H9 (cell line): ENCODE measurements around the gene ASPG. TPM values are rescaled to one million over a fixed set of nuclear protein-coding genes. Genes with fewer than 3 reads are reported as not detected.

ENCODE experiments used
- DNase-seq: peaks from one replicate; pipeline ENCODE4 v3.0.0-alpha.2; 2017
- H2AFZ ChIP-seq: one replicate; pipeline ENCODE4 v1.6.1; 2013; ENCODE audit warnings: mild to moderate bottlenecking, low read length, control low read depth, moderate library complexity
- H2AK5ac ChIP-seq: 2 replicates; pipeline ENCODE4 v1.6.1; 2013; ENCODE audit warnings: low read length, control low read depth, mixed read lengths; ENCODE audit not compliant: insufficient read length
- H2BK120ac ChIP-seq: one replicate; pipeline ENCODE4 v1.6.1; 2013; ENCODE audit warnings: low read depth, mild to moderate bottlenecking, low read length, control low read depth, inconsistent platforms; ENCODE audit not compliant: poor library complexity, severe bottlenecking
- H2BK12ac ChIP-seq: 2 replicates; pipeline ENCODE4 v1.6.1; 2013; ENCODE audit warnings: low read length, control low read depth, mixed read lengths, low read depth; ENCODE audit not compliant: insufficient read length
- H2BK15ac ChIP-seq: 2 replicates; pipeline ENCODE4 v1.6.1; 2013; ENCODE audit warnings: low read depth, low read length, control low read depth
- H2BK20ac ChIP-seq: one replicate; pipeline ENCODE4 v1.6.1; 2013; ENCODE audit warnings: low read depth, mild to moderate bottlenecking, low read length, control low read depth, inconsistent platforms; ENCODE audit not compliant: poor library complexity, severe bottlenecking
- H2BK5ac ChIP-seq: 2 replicates; pipeline ENCODE4 v1.6.1; 2013; ENCODE audit warnings: low read length, control low read depth, mixed read lengths; ENCODE audit not compliant: insufficient read length
- H3K14ac ChIP-seq: 2 replicates; pipeline ENCODE4 v1.6.1; 2013; ENCODE audit warnings: low read length, control low read depth; ENCODE audit not compliant: insufficient read depth
- H3K18ac ChIP-seq: 2 replicates; pipeline ENCODE4 v1.6.1; 2013; ENCODE audit warnings: low read depth, mild to moderate bottlenecking, mixed read lengths, low read length, control low read depth; ENCODE audit not compliant: insufficient read length
- H3K23ac ChIP-seq: 2 replicates; pipeline ENCODE4 v1.6.1; 2013; ENCODE audit warnings: low read length, control low read depth, mixed read lengths, low read depth; ENCODE audit not compliant: insufficient read length
- H3K23me2 ChIP-seq: 2 replicates; pipeline ENCODE4 v1.6.1; 2013; ENCODE audit warnings: low read depth, mild to moderate bottlenecking, mixed read lengths, low read length, control low read depth; ENCODE audit not compliant: insufficient read length, poor library complexity, severe bottlenecking
- H3K27ac ChIP-seq: 2 replicates; pipeline ENCODE4 v1.5.1; 2013; ENCODE audit warnings: low read length, control low read depth, mixed read lengths, low read depth; ENCODE audit not compliant: insufficient read length
- H3K27me3 ChIP-seq: 2 replicates; pipeline ENCODE4 v1.6.1; 2013; ENCODE audit warnings: low read length, control low read depth, inconsistent platforms; ENCODE audit not compliant: insufficient read depth
- H3K4ac ChIP-seq: 2 replicates; pipeline ENCODE4 v1.6.1; 2013; ENCODE audit warnings: low read depth, mild to moderate bottlenecking, control low read depth, inconsistent platforms, low read length, moderate library complexity
- H3K4me1 ChIP-seq: 2 replicates; pipeline ENCODE4 v1.6.1; 2013; ENCODE audit warnings: low read length, control low read depth, inconsistent platforms; ENCODE audit not compliant: insufficient read depth
- H3K4me2 ChIP-seq: 2 replicates; pipeline ENCODE4 v1.6.1; 2013; ENCODE audit warnings: low read length, control low read depth, mixed read lengths; ENCODE audit not compliant: insufficient read length, insufficient read depth
- H3K56ac ChIP-seq: 2 replicates; pipeline ENCODE4 v1.6.1; 2013; ENCODE audit warnings: low read depth, mild to moderate bottlenecking, mixed read lengths, low read length, control low read depth; ENCODE audit not compliant: insufficient read length
- H3K79me1 ChIP-seq: 2 replicates; pipeline ENCODE4 v1.6.1; 2013; ENCODE audit warnings: low read depth, mild to moderate bottlenecking, moderate library complexity, low read length, control low read depth, inconsistent platforms; ENCODE audit not compliant: insufficient read depth, poor library complexity, severe bottlenecking
- H3K79me2 ChIP-seq: 2 replicates; pipeline ENCODE4 v1.6.1; 2013; ENCODE audit warnings: low read length, control low read depth, inconsistent platforms; ENCODE audit not compliant: insufficient read depth
- H3K9ac ChIP-seq: 2 replicates; pipeline ENCODE4 v1.6.1; 2013; ENCODE audit warnings: low read length, control low read depth, mixed read lengths; ENCODE audit not compliant: insufficient read length; ENCODE audit errors: extremely low read depth
- H3K9me3 ChIP-seq: one replicate; pipeline ENCODE4 v1.6.1; 2013; ENCODE audit warnings: low read depth, low read length, inconsistent platforms; ENCODE audit not compliant: control insufficient read depth
- H3T11ph ChIP-seq: one replicate; pipeline ENCODE4 v1.6.1; 2013; ENCODE audit warnings: mild to moderate bottlenecking, low read length, control low read depth, inconsistent platforms
- H4K20me1 ChIP-seq: one replicate; pipeline ENCODE4 v1.6.1; 2013; ENCODE audit not compliant: control insufficient read depth, insufficient read length, insufficient read depth
- H4K5ac ChIP-seq: 2 replicates; pipeline ENCODE4 v1.6.1; 2013; ENCODE audit warnings: low read depth, mild to moderate bottlenecking, mixed read lengths, low read length, control low read depth; ENCODE audit not compliant: insufficient read length
- H4K8ac ChIP-seq: replicated peaks from 2 replicates; pipeline ENCODE4 v1.6.1; 2013; ENCODE audit warnings: low read length, control low read depth, mixed read lengths, low read depth; ENCODE audit not compliant: insufficient read length
- H4K91ac ChIP-seq: 2 replicates; pipeline ENCODE4 v1.6.1; 2013; ENCODE audit warnings: low read depth, mild to moderate bottlenecking, moderate library complexity, mixed read lengths, low read length, control low read depth; ENCODE audit not compliant: insufficient read length
- H3K27ac Mint-ChIP-seq, 3 experiments: 2 replicates in 2 of 3; 3 replicates in 1 of 3; pipeline ENCODE4 v1.8.0; 2020 to 2021; ENCODE audit warnings: mixed read lengths in 3 of 3, mild to moderate bottlenecking in 1 of 3, moderate library complexity in 1 of 3
- H3K27me3 Mint-ChIP-seq: 2 replicates; pipeline ENCODE4 v1.8.0; 2021; ENCODE audit warnings: low read depth, mild to moderate bottlenecking, moderate library complexity, mixed read lengths
- H3K36me3 Mint-ChIP-seq, 3 experiments: 2 replicates in 2 of 3; 3 replicates in 1 of 3; pipeline ENCODE4 v1.8.0; 2020 to 2021; ENCODE audit warnings: low read depth in 3 of 3, mixed read lengths in 3 of 3; ENCODE audit not compliant: insufficient read depth in 1 of 3
- H3K4me1 Mint-ChIP-seq, 2 experiments: 2 replicates each; pipeline ENCODE4 v1.8.0; 2020; ENCODE audit warnings: mixed read lengths in 2 of 2
- H3K4me3 Mint-ChIP-seq, 2 experiments: 2 replicates in 1 of 2; 3 replicates in 1 of 2; pipeline ENCODE4 v1.8.0; 2020 to 2021; ENCODE audit warnings: mild to moderate bottlenecking in 2 of 2, mixed read lengths in 2 of 2, moderate library complexity in 1 of 2
- H3K9me3 Mint-ChIP-seq, 2 experiments: 2 replicates in 1 of 2; 3 replicates in 1 of 2; pipeline ENCODE4 v1.8.0; 2020; ENCODE audit warnings: mild to moderate bottlenecking in 2 of 2, mixed read lengths in 2 of 2, moderate library complexity in 1 of 2
- WGBS: extraction: QIAGEN DNeasy Blood & Tissue Kit; methylation state at CpG from one replicate; pipeline ENCODE4 v1.1.7; 2013; ENCODE audit warnings: missing lambda C conversion rate, low lambda C conversion rate, mixed read lengths; ENCODE audit not compliant: insufficient read length; ENCODE audit errors: extremely low coverage; 5-methylcytosine and 5-hydroxymethylcytosine counted together
- total RNA-seq: library from RNA; stranded (reverse); gene quantifications from 2 replicates; pipeline ENCODE4 v1.2.1, GENCODE V29; 2021
- TF ChIP-seq, protein P1 (sequence below): fragments of 200-600 bp; sonication (generic); conservative IDR thresholded peaks from 3 replicates; pipeline ENCODE4 v1.8.0; 2021; ENCODE audit warnings: antibody characterized with exemption, mild to moderate bottlenecking

Gene ASPG
- total RNA-seq, 1 experiment from 2014 or later = 0.33 TPM

- H4K20me1 ChIP-seq = no peaks in the 10 kb centered on the region
- no peak overlapping the region for H3K18ac ChIP-seq
- no peak overlapping the region for H2AK5ac ChIP-seq
- no peak overlapping the region for H3K27ac ChIP-seq
- H3K79me1 ChIP-seq = no peaks in the 10 kb centered on the region
- WGBS = no CpG with 5 or more reads among the region's 5 CpGs
- Mint-ChIP-seq H3K27ac (no peak overlapping the region), H3K4me1 (no peaks in the 10 kb centered on the region), H3K9me3 (no peaks in the 10 kb centered on the region; a peak in 1 of 5 replicates), H3K4me3 (no peak overlapping the region), H3K27me3 (peaks cover 4% of the 10 kb centered on the region), H3K36me3 (no peaks in the 10 kb centered on the region; a peak in 1 of 7 replicates)
- H3K23ac ChIP-seq = no peak overlapping the region
- no peak overlapping the region for H4K91ac ChIP-seq
- no peak overlapping the region for H3K4ac ChIP-seq
- no peak overlapping the region for H3K56ac ChIP-seq
- no peaks in the 10 kb centered on the region for H3K9me3 ChIP-seq
- no peak overlapping the region for H3T11ph ChIP-seq
- H2BK15ac ChIP-seq = no peak overlapping the region
- no peak overlapping the region for H2BK12ac ChIP-seq
- H2AFZ ChIP-seq = no peak overlapping the region
- no peaks in the 10 kb centered on the region for H3K79me2 ChIP-seq
- no peaks in the 10 kb centered on the region for H3K23me2 ChIP-seq
- no peak overlapping the region for H4K8ac ChIP-seq
- DNase-seq = no peak
- H3K14ac ChIP-seq = no peak overlapping the region
- no peak overlapping the region for H2BK120ac ChIP-seq
- TF ChIP-seq, protein P1, sequence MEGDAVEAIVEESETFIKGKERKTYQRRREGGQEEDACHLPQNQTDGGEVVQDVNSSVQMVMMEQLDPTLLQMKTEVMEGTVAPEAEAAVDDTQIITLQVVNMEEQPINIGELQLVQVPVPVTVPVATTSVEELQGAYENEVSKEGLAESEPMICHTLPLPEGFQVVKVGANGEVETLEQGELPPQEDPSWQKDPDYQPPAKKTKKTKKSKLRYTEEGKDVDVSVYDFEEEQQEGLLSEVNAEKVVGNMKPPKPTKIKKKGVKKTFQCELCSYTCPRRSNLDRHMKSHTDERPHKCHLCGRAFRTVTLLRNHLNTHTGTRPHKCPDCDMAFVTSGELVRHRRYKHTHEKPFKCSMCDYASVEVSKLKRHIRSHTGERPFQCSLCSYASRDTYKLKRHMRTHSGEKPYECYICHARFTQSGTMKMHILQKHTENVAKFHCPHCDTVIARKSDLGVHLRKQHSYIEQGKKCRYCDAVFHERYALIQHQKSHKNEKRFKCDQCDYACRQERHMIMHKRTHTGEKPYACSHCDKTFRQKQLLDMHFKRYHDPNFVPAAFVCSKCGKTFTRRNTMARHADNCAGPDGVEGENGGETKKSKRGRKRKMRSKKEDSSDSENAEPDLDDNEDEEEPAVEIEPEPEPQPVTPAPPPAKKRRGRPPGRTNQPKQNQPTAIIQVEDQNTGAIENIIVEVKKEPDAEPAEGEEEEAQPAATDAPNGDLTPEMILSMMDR = no peak
- H3K27me3 ChIP-seq = peaks cover 3% of the 10 kb centered on the region; the same call in 1 of the 2 replicates
- no peak overlapping the region for H3K9ac ChIP-seq
- no peak overlapping the region for H4K5ac ChIP-seq
- H2BK20ac ChIP-seq = no peak overlapping the region
- H3K4me1 ChIP-seq = no peaks in the 10 kb centered on the region
- H3K4me2 ChIP-seq = no peak overlapping the region
- H2BK5ac ChIP-seq = no peak overlapping the region
Measured at GRCh38 chr14:104051092-104051813, 34.2 kb upstream of the ASPG start.
